SHP77 (cell line): Measurements from ENCODE around the gene BRI3BP.
"Not testable (repeated sequence)": the region's sequence is repeated elsewhere in the genome, so short reads cannot be mapped to it uniquely, and the experiment has no call there.

ENCODE experiments used
- DNase-seq, 2 experiments: peaks; one replicate each; lab custom pipeline; 2025; lab: John Stamatoyannopoulos, UW

BRI3BP gene

GRCh38 chr12:125068391-125068790, 74.9 kb downstream of the BRI3BP start:
- no peak for DNase-seq

GRCh38 chr12:125069616-125070015, 76.2 kb downstream of the BRI3BP start:
- DNase-seq = no peak

DNA sequence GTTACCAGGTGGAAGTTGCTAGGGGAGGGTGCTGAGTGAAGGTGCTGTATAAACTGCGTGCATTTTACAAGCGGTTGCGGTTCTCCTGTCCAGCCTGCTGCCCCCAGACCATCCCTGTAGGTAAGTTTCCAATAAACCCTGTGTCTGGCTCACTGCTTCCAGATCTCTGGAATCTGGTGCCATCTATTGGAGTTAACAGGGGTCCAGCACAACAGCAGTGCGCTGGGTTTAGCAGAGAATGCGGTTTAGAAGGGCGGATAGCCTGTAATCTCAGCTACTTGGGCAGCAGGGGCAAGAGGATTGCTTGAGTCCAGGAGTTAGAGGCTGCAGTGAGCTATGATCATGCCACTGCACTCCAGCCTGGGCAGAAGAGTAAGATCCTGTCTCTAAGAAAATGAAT, 76.7 kb downstream of the BRI3BP start:
- no peak for DNase-seq

GRCh38 chr12:125070661-125071390, 77.4 kb downstream of the BRI3BP start:
- DNase-seq = no peak

GRCh38 chr12:125071456-125071855, 78.0 kb downstream of the BRI3BP start:
- DNase-seq = no peak

GRCh38 chr12:125072496-125072895, 79.1 kb downstream of the BRI3BP start:
- DNase-seq = no peak

DNA sequence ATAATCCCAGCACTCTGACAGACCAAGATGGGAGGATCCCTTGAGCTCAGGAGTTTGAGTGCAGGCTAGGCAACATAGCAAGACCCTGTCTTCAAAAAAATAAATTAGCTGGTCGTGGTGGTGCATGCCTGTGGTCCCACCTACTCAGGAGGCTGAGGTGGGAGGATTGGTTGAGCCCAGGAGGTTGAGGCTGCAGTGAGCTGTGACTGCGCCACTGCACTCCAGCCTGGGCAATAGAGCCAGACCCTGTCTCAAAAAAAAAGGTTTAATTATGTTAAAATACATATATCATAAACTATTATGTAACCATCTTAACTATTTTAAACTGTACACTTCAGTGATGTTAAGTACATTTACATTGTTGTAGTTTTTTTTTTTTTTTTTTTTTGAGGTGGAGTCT, 80.8 kb downstream of the BRI3BP start:
- DNase-seq = not testable (repeated sequence)

DNA sequence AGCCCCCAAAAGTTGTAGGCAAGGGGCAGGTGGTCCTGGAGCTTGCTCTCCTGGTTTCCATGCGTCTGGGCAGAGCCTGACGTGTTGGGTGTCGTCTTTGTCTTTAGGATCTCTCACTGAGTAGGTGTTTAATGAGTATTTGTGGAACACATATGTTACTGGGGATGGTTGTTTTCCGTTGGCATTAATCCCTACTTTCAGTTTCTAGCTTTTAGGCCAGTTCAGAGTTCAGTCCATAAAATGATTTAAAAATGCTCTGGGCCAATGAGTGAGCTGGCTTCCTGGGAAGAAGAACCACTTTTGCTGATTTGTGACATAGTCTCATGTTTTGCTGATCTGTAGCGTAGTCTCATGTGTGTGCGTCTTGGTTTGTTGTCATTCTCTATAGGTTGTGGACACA, 82.7 kb downstream of the BRI3BP start:
- DNase-seq = no peak

GRCh38 chr12:125079084-125079483, 85.6 kb downstream of the BRI3BP start:
- DNase-seq = no peak

DNA sequence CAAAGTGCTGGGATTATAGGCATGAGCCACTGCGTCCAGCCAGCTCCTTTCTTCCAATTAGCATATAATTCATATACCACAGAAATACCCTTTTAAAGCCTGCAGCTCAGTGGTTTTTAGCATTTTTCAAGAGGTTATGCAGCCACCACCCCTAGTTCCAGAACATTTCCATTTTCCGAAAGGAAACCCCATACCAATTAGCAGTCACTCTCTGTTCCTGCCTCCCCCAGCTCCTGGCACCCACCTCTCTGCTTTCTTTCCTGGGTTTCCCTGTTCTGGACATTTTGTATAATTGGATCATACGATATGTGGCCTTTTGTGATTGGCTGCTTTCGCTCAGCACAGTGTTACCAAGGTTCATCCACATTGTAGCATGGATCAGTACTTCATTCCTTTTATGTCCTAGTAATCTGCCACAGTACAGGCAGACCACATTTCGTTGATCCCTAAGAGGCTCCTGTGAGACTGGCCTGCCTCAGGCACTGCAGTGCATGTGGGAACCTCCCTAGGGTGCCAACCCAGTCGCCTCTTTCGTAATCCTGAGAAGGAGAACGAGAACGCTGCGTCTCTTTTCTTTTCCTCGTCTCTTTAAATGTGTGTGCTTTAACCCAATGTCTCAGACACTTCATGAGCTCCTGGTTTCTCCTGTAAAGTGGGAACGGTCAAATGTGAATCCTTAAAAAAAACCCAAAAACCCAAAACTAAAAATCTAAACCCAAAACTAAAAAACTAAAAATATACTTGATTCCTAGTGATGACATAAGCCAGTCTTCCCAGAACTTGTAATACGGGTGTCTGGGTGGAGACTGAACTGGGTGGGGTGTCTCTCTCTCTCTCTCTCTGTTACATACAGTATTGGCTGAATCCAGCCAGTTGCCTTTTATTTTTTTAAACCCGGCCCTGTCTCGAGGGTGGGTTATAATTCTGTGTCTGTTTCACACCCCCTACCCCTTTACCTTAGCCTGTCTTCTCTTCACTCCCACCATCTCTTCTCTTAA, 86.5 kb downstream of the BRI3BP start:
- DNase-seq = peak in 1 of 2 experiments; percentile 8
